Measurements from ENCODE around the gene MLYCD.

The MLYCD gene

GRCh38 chr16:83957296-83957855 lies 58.5 kb downstream of the MLYCD start:
- H3K4me3 ChIP-seq (ENCODE audit: low read depth, low read length) = no peak overlapping the region
- TF ChIP-seq CTCF (IDR thresholded peaks at IDR 0.05; ENCODE audit: low read depth, low read length) = no peak

- no peak for TF ChIP-seq CTCF (IDR thresholded peaks at IDR 0.05; ENCODE audit: low read depth, low read length)
Observed at GRCh38 chr16:83958137-83958845, 59.4 kb downstream of the MLYCD start.

GRCh38 chr16:83958846-83959565 lies 60.1 kb downstream of the MLYCD start:
- no peak for TF ChIP-seq CTCF (IDR thresholded peaks at IDR 0.05; ENCODE audit: low read depth, low read length)

More at GRCh38 chr16:83958137-83958845, 59.4 kb downstream of the MLYCD start:
- H3K4me3 ChIP-seq (ENCODE audit: low read depth, low read length) = no peak overlapping the region

DNA sequence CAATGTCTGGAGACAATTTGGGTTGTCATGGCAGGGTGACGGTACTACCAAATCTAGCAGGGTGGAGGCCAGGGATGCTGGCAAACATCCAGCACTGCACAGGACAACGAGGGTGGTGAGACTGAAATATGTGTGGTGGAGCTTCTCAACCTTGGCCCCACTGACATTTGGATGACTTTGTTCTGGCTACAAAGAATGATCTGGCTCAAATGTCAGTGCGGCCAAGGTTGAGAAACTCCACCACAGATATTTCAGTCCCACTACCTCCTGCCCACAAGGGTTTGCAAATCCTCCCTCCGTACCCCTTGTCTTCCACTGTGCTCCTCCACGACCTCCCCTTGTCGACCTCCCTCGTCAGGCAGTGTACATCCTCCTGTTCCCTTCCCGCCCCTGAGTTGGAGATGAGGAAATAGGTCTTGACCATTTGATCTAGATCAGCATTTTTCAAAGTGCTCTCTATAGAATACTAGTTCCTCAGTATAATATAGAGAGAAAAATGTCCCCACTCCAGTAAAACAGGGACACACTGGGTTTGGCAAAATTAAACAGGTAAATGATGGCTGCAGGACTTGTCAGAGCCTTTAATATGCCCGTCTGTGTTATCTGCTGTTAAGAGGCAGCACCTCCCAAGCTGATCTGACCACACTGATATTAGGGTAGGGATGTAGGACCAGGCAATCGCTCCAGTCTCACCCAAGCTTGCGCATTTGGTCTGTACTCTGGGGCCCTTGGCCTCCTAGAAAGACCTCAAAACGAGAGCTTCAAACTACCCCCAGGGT lies 60.9 kb downstream of the MLYCD start:
- no peak overlapping the region for H3K4me3 ChIP-seq (ENCODE audit: low read depth, low read length)
- no peak for TF ChIP-seq CTCF (IDR thresholded peaks at IDR 0.05; ENCODE audit: low read depth, low read length)

More at GRCh38 chr16:83958846-83959565, 60.1 kb downstream of the MLYCD start:
- no peak overlapping the region for H3K4me3 ChIP-seq (ENCODE audit: low read depth, low read length)

DNA sequence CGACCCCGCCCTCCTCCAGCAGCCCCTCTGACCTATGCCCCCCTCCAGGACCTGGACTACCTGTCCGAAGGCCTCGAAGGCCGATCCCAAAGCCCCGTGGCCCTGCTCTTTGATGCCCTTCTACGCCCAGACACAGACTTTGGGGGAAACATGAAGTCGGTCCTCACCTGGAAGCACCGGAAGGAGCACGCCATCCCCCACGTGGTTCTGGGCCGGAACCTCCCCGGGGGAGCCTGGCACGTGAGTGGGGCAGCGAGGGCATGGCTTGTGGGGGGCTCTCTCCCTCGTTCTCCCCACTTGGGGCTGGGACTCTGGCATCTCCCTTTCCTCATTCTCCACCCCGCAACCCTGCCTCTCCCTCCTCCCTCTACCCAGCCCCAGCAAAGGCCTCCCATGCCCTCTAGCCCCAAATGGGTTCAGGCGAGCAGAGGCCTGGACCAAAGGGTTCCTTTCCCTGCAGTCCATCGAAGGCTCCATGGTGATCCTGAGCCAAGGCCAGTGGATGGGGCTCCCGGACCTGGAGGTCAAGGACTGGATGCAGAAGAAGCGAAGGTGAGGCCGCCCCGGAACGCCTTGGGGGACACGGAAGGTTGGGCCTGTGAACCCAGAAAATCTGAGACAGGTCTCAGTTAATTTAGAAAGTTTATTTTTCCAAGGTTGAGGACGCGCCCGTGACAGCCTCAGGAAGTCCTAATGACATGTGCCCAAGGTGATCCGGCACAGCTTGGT lies 61.8 kb downstream of the MLYCD start:
- TF ChIP-seq CTCF (IDR thresholded peaks at IDR 0.05; ENCODE audit: low read depth, low read length) = no peak

DNA sequence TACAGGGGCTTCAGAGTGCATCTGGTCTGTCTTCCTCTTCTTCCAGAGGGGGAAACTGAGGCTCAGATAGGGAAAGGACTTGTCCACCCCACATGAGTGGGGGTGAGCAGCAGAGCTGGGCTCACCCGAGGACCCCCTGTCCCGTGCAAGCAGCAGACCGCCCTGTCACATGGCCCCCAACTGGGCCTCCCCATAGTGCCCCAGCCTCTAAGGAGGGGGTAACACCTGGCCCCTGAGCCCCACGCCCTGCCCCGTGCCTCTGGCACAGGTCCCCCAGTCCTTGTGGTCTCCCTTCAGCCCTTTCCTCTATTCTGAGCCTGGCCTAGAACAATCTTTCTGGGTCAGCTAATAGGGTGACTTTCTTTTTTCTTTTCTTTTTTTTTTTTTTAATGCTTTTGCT lies 62.7 kb downstream of the MLYCD start:
- H3K4me3 ChIP-seq (ENCODE audit: low read depth, low read length) = no peak overlapping the region
- TF ChIP-seq CTCF (IDR thresholded peaks at IDR 0.05; ENCODE audit: low read depth, low read length) = no peak

More for the DNA sequence above, 61.8 kb downstream of the MLYCD start:
- no peak overlapping the region for H3K4me3 ChIP-seq (ENCODE audit: low read depth, low read length)
